Activated B cell treated with CpG ODN at 0.5 μM for 24 hours (primary cell): ENCODE measurements around the gene SLAMF6. TPM values are rescaled to one million over a fixed set of nuclear protein-coding genes. Genes with fewer than 3 reads are reported as not detected.
"Not testable (repeated sequence)": the region's sequence is repeated elsewhere in the genome, so short reads cannot be mapped to it uniquely, and the experiment has no call there.

Source experiments
- ATAC-seq: fragments of 200-7000 bp; cut with Tn5 transposase; one replicate; pipeline ENCODE4 v1.10.0; 2021; ENCODE audit warnings: low read depth, mild to moderate bottlenecking, moderate library complexity
- CTCF ChIA-PET: fragments of 350-600 bp; sonication (Branson Sonifier 250); formaldehyde crosslinking; loops from one replicate; lab custom pipeline; 2021; ENCODE audit warnings: antibody characterized with exemption; lab: Charles Lee
- POLR2A ChIA-PET: fragments of 350-600 bp; sonication (Branson Sonifier 250); formaldehyde crosslinking; loops from one replicate; lab custom pipeline; 2021; ENCODE audit warnings: antibody characterized with exemption; lab: Charles Lee
- DNase-seq: peaks from one replicate; pipeline ENCODE4 v3.0.0; 2022
- H3K27ac Mint-ChIP-seq: one replicate; pipeline ENCODE4 v1.8.0; 2020; ENCODE audit warnings: mixed read lengths
- H3K27me3 Mint-ChIP-seq: one replicate; pipeline ENCODE4 v1.8.0; 2021; ENCODE audit warnings: mixed read lengths
- H3K36me3 Mint-ChIP-seq: one replicate; pipeline ENCODE4 v1.8.0; 2021; ENCODE audit warnings: low read depth, mixed read lengths
- H3K4me1 Mint-ChIP-seq: one replicate; pipeline ENCODE4 v1.8.0; 2021; ENCODE audit warnings: mixed read lengths
- H3K4me3 Mint-ChIP-seq: one replicate; pipeline ENCODE4 v1.8.0; 2020; ENCODE audit warnings: mild to moderate bottlenecking, mixed read lengths
- H3K9me3 Mint-ChIP-seq: one replicate; pipeline ENCODE4 v1.8.0; 2020; ENCODE audit warnings: mixed read lengths
- intact Hi-C: fragments of 100-400 bp; cut with micrococcal nuclease; formaldehyde crosslinking; loops from one replicate; pipeline ENCODE4 v1.15.1; 2024
- total RNA-seq: library from RNA; stranded (reverse); gene quantifications from 2 replicates; pipeline ENCODE4 v1.2.3, GENCODE V29; 2022
- TF ChIP-seq, protein P1 (sequence below): fragments of 200-600 bp; IDR thresholded peaks from one replicate; pipeline ENCODE4 v1.8.0; 2022; ENCODE audit warnings: antibody characterized with exemption, mild to moderate bottlenecking

Gene SLAMF6
- total RNA-seq, 1 donor from 2014 or later = 31.2 TPM

DNA sequence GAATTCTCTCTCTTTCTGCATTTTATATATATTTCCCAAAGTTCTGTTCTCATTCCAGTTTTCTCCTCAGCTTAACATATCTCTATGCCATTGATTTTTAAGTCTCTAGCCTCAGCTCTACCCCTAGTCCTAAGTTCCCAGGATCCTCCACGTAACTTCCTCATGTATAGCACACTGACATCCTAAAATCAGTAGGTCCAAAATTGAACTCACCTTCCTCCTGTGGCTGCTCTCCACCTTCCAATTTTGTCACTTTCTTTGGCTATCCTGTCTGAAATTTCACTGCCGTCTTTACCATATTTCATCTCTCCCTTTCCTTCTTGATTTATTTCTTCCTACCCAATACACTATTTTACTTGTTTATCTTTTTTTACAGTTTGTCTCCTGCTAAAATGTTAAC is 1.5 kb downstream of the SLAMF6 start:
- TF ChIP-seq, protein P1, sequence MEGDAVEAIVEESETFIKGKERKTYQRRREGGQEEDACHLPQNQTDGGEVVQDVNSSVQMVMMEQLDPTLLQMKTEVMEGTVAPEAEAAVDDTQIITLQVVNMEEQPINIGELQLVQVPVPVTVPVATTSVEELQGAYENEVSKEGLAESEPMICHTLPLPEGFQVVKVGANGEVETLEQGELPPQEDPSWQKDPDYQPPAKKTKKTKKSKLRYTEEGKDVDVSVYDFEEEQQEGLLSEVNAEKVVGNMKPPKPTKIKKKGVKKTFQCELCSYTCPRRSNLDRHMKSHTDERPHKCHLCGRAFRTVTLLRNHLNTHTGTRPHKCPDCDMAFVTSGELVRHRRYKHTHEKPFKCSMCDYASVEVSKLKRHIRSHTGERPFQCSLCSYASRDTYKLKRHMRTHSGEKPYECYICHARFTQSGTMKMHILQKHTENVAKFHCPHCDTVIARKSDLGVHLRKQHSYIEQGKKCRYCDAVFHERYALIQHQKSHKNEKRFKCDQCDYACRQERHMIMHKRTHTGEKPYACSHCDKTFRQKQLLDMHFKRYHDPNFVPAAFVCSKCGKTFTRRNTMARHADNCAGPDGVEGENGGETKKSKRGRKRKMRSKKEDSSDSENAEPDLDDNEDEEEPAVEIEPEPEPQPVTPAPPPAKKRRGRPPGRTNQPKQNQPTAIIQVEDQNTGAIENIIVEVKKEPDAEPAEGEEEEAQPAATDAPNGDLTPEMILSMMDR = no peak
- DNase-seq = no peak
- ChIA-PET POLR2A (interaction anchor here (0.6 to 3.2 kb wide), 12 partner anchors 12 to 92 kb away, joined by 3 to 28 read pairs (median 4); no protein-coding TSS in a partner anchor), CTCF (interaction anchor here (1.1 to 3.5 kb wide), 3 partner anchors 23 to 93 kb away, joined by 5 to 15 read pairs (median 6); no protein-coding TSS in a partner anchor)
- H3K4me3 Mint-ChIP-seq = peak overlapping the region; percentile 97
- intact Hi-C loops = loop anchor here (2.0 to 5.0 kb wide), 3 partner anchors 21 to 69 kb away; no protein-coding TSS in a partner anchor
- peaks cover 7% of the 10 kb centered on the region for H3K9me3 Mint-ChIP-seq
- peaks cover 37% of the 10 kb centered on the region for H3K36me3 Mint-ChIP-seq
- H3K27ac Mint-ChIP-seq = peak overlapping the region; percentile 95
- no peaks in the 10 kb centered on the region for H3K27me3 Mint-ChIP-seq
- ATAC-seq = no peak
- H3K4me1 Mint-ChIP-seq = peaks cover 83% of the 10 kb centered on the region

DNA sequence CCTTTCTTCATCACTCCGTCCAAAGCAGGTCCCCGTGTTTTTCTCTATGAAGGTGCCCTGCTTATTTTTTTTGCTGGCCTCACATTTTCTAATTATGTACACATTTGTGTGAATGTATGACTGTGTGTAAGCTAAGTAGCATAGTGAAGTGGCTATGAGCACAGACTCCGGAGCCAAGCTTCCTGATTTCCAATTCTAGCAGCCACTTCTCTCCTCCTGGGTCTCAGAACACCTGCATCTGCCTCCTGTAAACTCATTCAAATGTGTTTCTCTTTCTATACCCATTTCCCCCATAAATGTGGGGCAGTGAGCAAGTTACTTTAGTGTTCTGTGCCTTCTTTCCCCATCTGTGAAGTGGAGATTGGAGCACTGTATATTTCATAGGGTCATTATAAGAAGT is 2.1 kb downstream of the SLAMF6 start:
- peaks cover 89% of the 10 kb centered on the region for H3K4me1 Mint-ChIP-seq

DNA sequence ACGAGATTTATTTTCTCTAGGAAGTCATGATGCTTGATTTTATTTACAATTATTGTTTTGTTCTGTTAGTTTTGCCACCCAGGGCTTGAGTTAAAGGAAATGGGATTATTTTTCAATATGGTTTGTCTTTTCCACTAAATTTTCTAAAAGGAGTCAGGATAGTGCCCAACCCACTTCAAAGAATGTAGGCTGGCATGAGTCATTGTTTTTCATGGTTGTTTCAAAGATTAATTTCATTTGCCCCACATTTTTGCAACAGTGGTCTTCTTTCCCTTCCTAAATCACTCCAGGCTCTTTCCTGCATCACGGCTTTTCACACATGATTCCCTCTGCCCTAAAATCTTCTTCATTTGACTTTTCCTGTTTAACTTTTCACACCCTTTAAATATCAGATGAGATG is 2.5 kb downstream of the SLAMF6 start:
- CTCF ChIA-PET = interaction anchor here (1.1 to 3.5 kb wide), 5 partner anchors 32 to 92 kb away, joined by 3 to 15 read pairs (median 5); no protein-coding TSS in a partner anchor
- H3K4me3 Mint-ChIP-seq = peak overlapping the region; percentile 97
- peaks cover 37% of the 10 kb centered on the region for H3K36me3 Mint-ChIP-seq
- intact Hi-C loops = loop anchor here (1.0 to 5.0 kb wide), 4 partner anchors 20 to 88 kb away; no protein-coding TSS in a partner anchor
- H3K4me1 Mint-ChIP-seq = peaks cover 92% of the 10 kb centered on the region
- no peak for DNase-seq
- peaks cover 5% of the 10 kb centered on the region for H3K9me3 Mint-ChIP-seq
- peak overlapping the region; percentile 95 for H3K27ac Mint-ChIP-seq
- POLR2A ChIA-PET = interaction anchor here (1.0 to 3.2 kb wide), 7 partner anchors 11 to 88 kb away, joined by 3 to 28 read pairs (median 4); no protein-coding TSS in a partner anchor
- ATAC-seq = no peak
- TF ChIP-seq, protein P1 = no peak
- H3K27me3 Mint-ChIP-seq = no peaks in the 10 kb centered on the region

More for the DNA sequence above, 2.1 kb downstream of the SLAMF6 start:
- intact Hi-C loops = loop anchor here (1.0 to 5.0 kb wide), 4 partner anchors 20 to 89 kb away; no protein-coding TSS in a partner anchor
- H3K4me3 Mint-ChIP-seq = peak overlapping the region; percentile 97
- peaks cover 37% of the 10 kb centered on the region for H3K36me3 Mint-ChIP-seq
- CTCF ChIA-PET = interaction anchor here (1.1 to 3.5 kb wide), 2 partner anchors 86 to 92 kb away, joined by 5 to 15 read pairs; no protein-coding TSS in a partner anchor
- POLR2A ChIA-PET = interaction anchor here (1.0 to 3.2 kb wide), 6 partner anchors 11 to 89 kb away, joined by 3 to 28 read pairs (median 4); no protein-coding TSS in a partner anchor
- H3K27ac Mint-ChIP-seq = peak overlapping the region; percentile 95
- DNase-seq = no peak
- H3K9me3 Mint-ChIP-seq = peaks cover 5% of the 10 kb centered on the region
- peak; percentile 29 for ATAC-seq
- no peaks in the 10 kb centered on the region for H3K27me3 Mint-ChIP-seq
- TF ChIP-seq, protein P1 = no peak

DNA sequence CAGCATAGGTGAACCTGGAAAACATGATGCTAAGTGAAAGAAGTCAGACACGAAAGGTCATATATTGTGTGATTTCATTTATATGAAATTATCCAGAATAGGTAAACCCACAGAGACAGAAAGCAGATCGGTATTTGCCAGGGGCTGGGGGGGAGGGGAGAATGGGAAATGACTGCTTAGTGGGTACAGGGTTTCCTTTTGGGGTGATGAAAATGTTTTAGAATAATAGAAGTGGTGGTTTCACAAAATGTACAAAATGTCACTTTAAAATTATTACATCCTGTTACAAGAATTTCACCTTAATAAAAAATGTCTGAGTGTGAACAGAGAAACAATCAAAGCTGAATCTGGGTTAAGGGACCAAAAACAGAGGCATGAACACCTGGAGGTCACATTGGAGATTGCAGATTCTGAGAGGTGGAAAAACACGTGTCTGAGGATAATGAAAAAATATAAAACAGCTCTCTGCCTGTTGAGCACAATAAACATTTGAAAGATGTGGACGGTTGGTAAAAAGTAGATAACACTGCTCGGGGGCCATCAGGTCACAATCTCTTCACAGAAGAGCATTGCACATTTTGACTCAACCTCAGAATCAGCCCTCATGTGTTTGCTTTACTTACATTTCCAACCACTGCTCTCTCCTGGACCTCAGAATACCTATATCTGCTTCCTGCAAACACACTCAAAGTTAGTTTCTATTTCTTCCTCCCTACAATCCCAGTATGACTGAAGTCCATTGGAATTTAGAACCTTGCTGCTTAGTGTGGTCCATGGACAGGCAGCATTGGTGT is 3.2 kb downstream of the SLAMF6 start:
- intact Hi-C loops = loop anchor here (1.0 to 5.0 kb wide), 4 partner anchors 19 to 88 kb away; no protein-coding TSS in a partner anchor
- Mint-ChIP-seq H3K27ac (peak overlapping the region; percentile 95), H3K4me3 (peak overlapping the region; percentile 97), H3K36me3 (peaks cover 40% of the 10 kb centered on the region), H3K9me3 (no peaks in the 10 kb centered on the region), H3K27me3 (no peaks in the 10 kb centered on the region), H3K4me1 (peaks cover 92% of the 10 kb centered on the region)
- TF ChIP-seq, protein P1 = no peak
- ChIA-PET POLR2A (interaction anchor here (0.7 to 1.0 kb wide), 5 partner anchors 9 to 88 kb away, joined by 3 to 7 read pairs (median 5); no protein-coding TSS in a partner anchor), CTCF (interaction anchor here (0.6 to 1.3 kb wide), 4 partner anchors 31 to 89 kb away, joined by 3 to 5 read pairs (median 4); no protein-coding TSS in a partner anchor)
- DNase-seq (no peak), ATAC-seq (peak; percentile 41)

DNA sequence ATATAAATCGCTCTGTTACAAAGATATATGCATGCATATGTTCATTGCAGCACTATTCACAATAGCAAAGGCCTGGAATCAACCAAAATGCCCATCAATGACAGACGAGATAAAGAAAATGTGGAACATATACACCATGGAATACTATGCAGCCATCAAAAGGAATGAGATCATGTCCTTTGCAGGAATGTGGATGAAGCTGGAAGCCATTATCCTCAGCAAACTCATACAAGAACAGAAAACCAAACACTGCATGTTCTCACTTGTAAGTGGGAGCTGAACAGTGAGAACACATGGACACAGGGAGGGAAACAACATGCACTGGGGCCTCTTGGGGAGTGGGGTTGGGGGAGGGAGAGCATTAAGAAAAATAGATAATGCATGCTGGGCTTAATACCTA is 5.5 kb downstream of the SLAMF6 start:
- ATAC-seq, CTCF ChIA-PET, DNase-seq, H3K27me3 Mint-ChIP-seq, POLR2A ChIA-PET, intact Hi-C loops, H3K9me3 Mint-ChIP-seq: not testable (repeated sequence)
- H3K36me3 Mint-ChIP-seq = peaks cover 55% of the 10 kb centered on the region
- peak overlapping the region; percentile 73 for H3K27ac Mint-ChIP-seq
- H3K4me1 Mint-ChIP-seq = peaks cover 97% of the 10 kb centered on the region
- H3K4me3 Mint-ChIP-seq = peak overlapping the region; percentile 2

DNA sequence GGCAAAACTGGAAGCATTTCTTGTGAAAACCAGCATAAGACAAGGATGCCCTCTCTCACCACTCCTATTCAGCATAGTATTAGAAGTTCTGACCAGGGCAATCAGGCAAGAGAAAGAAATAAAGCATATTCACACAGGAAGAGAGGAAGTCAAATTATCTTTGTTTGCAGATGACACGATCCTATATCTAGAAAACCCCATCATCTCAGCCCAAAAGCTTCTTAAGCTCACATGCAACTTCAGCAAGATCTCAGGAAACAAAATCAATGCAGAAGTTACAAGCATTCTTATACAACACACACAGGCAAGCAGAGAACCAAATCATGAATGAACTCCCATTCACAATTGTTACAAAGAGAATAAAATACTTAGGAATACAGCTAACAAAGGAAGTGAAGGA is 7.1 kb downstream of the SLAMF6 start:
- Mint-ChIP-seq H3K4me3 (peak overlapping the region; percentile 52), H3K36me3 (peaks cover 63% of the 10 kb centered on the region), H3K4me1 (peaks cover 89% of the 10 kb centered on the region), H3K27ac (peak overlapping the region; percentile 73)
- POLR2A ChIA-PET, H3K27me3 Mint-ChIP-seq, DNase-seq, ATAC-seq, H3K9me3 Mint-ChIP-seq: not testable (repeated sequence)
- CTCF ChIA-PET = interaction anchor here (1.4 kb wide), 1 partner anchor 86 kb away, joined by 6 read pairs; no protein-coding TSS in a partner anchor
- intact Hi-C loops = loop anchor here (1.0 to 2.0 kb wide), 2 partner anchors 7 to 27 kb away; partner anchors contain the start of gene SLAMF6
